SK-N-MC (cell line): ENCODE measurements around the gene PER2.
A peak's percentile ranks its signal among the peaks of the same experiment; 100 is the strongest.

Experiments
- DNase-seq: peaks from one replicate; pipeline ENCODE4 v3.0.0-alpha.2; 2011; ENCODE audit warnings: low read depth, low spot score
- H3K27ac ChIP-seq: fragments of 200-600 bp; sonication (generic); 2 replicates; pipeline ENCODE4 v1.5.1; 2016; ENCODE audit warnings: mixed run types
- H3K36me3 ChIP-seq: fragments of 200-600 bp; sonication (generic); 2 replicates; pipeline ENCODE4 v1.6.1; 2017; ENCODE audit warnings: antibody characterized with exemption, low read length, mixed read lengths; ENCODE audit not compliant: insufficient read depth
- H3K4me3 ChIP-seq: fragments of 200-600 bp; sonication (generic); 2 replicates; pipeline ENCODE4 v1.5.1; 2016
- H3K9ac ChIP-seq: fragments of 200-600 bp; sonication (generic); 2 replicates; pipeline ENCODE4 v1.8.0; 2017; ENCODE audit warnings: mixed run types, mixed read lengths; ENCODE audit not compliant: insufficient read length
- H3K9me3 ChIP-seq: fragments of 200-600 bp; sonication (generic); 2 replicates; pipeline ENCODE4 v1.6.1; 2017; ENCODE audit warnings: low read depth, mild to moderate bottlenecking, antibody characterized with exemption, low read length, moderate library complexity, mixed read lengths
- EZH2 ChIP-seq: fragments of 200-600 bp; sonication (generic); IDR thresholded peaks from one replicate; pipeline ENCODE4 v1.6.1; 2017; ENCODE audit warnings: antibody characterized with exemption
- FOXP2 ChIP-seq: optimal IDR thresholded peaks from 2 replicates; pipeline ENCODE3; 2011; ENCODE audit warnings: mild to moderate bottlenecking, moderate library complexity; ENCODE audit not compliant: insufficient read depth; ENCODE audit errors: extremely low read length, control extremely low read depth
- POLR2AphosphoS5 ChIP-seq: IDR thresholded peaks from 2 replicates; pipeline ENCODE4 v1.6.1; 2012; ENCODE audit warnings: mild to moderate bottlenecking, low read depth, low read length, borderline replicate concordance

Gene PER2

DNA sequence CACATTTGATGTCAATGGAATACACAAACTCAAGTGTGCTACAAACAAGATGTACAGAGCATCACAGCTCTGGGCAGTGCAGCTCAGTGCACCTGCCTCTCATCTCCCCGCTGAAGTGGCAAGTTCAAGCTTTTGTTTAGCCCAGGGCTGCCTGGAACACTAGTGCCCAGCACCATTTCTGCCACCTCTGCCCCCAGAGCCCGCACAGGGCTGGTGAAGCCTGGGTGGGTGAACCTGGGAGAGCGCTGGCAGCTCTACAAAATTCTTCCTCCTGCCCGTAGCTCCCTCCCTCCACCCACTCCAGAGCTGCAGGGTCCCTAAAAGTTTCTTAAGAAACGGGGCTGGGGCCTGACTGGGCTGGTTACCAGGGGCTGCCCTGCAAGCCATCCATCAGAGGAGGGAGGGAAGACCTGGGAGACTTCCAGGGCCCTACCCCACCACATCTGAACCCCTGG is 50.1 kb downstream of the PER2 start:
- no peak for DNase-seq
- H3K4me3 ChIP-seq: peak overlapping the region; percentile 90
- TF ChIP-seq FOXP2: no peak
- TF ChIP-seq POLR2AphosphoS5: no peak
- H3K36me3 ChIP-seq: no peaks in the 10 kb centered on the region
- peak overlapping the region; percentile 53 for H3K9ac ChIP-seq
- no peaks in the 10 kb centered on the region for H3K9me3 ChIP-seq
- no peak overlapping the region for H3K27ac ChIP-seq

DNA sequence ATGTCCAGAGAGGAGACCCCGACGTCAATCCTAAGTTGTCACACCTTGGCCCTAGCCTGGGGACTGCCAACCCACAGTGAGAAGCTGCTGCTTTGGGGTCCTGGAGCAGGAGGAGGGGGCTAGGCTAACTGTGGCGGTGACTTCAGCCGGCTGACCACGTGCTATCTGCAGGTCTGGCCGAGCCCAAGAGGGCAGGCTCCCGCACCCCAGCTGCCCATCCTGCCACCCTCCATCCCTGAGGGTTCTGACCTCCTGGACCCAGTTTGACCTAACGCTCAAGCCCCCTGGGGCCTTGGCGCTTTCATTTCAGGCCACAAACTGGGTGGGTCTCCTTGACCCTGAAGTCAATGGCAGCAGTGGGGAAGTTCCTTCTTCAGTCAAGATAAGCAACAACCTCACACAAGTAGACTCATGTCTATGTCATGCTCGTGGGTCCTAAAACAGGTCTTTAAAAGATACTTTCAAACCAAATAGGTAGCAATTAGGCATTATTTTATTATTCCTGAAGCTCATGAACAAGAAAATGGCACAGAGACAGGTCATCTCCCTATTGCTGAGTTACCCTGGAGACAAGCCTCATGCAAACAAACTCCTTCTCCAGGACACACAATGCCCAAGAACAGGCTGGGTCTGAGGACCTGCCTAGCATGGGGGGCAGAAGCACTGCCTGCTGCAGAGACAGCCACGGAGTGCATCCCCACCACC is 50.8 kb downstream of the PER2 start:
- Histone ChIP-seq H3K27ac (no peak overlapping the region), H3K9me3 (no peaks in the 10 kb centered on the region), H3K9ac (no peak overlapping the region), H3K36me3 (no peaks in the 10 kb centered on the region), H3K4me3 (peak overlapping the region; percentile 90; the same call in 1 of the 2 replicates)
- TF ChIP-seq POLR2AphosphoS5: no peak
- no peak for TF ChIP-seq EZH2
- no peak for TF ChIP-seq FOXP2
- DNase-seq: no peak

DNA sequence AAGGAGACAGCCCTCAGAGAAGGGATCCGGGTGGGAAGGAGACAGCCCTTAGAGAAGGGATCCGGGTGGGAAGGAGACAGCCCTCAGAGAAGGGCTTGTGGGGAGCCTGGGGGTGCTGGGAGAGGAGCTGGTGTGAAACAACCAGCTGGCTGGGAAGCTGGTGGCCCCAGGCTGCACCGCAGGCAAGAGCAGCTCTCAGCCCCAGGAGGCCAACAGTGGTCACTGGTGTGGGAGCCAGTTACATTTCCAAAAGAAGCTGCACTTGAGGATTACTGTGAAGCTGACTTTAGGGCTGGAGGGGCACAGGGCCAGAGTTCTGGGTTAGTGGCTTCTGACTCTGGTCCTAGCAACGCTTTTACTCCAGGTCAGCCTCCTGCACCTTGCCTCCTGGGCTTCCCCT is 51.8 kb downstream of the PER2 start:
- Histone ChIP-seq H3K9ac (no peak overlapping the region), H3K4me3 (no peak overlapping the region), H3K9me3 (no peaks in the 10 kb centered on the region), H3K36me3 (no peaks in the 10 kb centered on the region), H3K27ac (no peak overlapping the region)
- DNase-seq: no peak
- no peak for TF ChIP-seq POLR2AphosphoS5
- TF ChIP-seq FOXP2: no peak
- no peak for TF ChIP-seq EZH2

- no peak for DNase-seq
- Histone ChIP-seq H3K9ac (no peak overlapping the region), H3K27ac (no peak overlapping the region), H3K9me3 (no peaks in the 10 kb centered on the region), H3K36me3 (no peaks in the 10 kb centered on the region), H3K4me3 (no peak overlapping the region)
- TF ChIP-seq FOXP2 (no peak), EZH2 (no peak), POLR2AphosphoS5 (no peak)
These were observed 52.6 kb downstream of the PER2 start for GRCh38 chr2:238235856-238236255.

DNA sequence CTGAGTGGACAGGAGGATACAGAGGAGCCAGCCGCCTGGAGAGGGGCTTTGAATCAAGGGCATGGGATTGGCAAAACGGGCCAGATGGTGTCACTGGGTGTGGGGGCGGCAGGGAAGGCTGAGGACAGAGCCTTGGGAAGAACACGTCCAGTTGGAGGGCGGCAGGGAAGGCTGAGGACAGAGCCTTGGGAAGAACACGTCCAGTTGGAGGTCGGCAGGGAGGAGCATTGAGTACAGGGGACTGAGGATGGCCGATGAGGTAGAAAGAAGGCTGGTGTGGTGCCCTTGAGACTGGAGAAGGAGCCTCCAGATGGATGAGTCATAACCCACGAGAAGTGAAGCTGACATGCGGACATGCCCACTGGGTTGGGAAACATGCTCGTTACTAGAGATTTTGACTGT is 53.1 kb downstream of the PER2 start:
- Histone ChIP-seq H3K27ac (no peak overlapping the region), H3K36me3 (no peaks in the 10 kb centered on the region), H3K4me3 (no peak overlapping the region), H3K9ac (no peak overlapping the region), H3K9me3 (no peaks in the 10 kb centered on the region)
- no peak for DNase-seq
- TF ChIP-seq POLR2AphosphoS5: no peak
- no peak for TF ChIP-seq FOXP2
- TF ChIP-seq EZH2: no peak

- Histone ChIP-seq H3K9me3 (no peaks in the 10 kb centered on the region), H3K36me3 (no peaks in the 10 kb centered on the region), H3K9ac (no peak overlapping the region), H3K4me3 (no peak overlapping the region), H3K27ac (no peak overlapping the region)
- no peak for DNase-seq
- TF ChIP-seq FOXP2 (no peak), POLR2AphosphoS5 (no peak), EZH2 (no peak)
These were observed 54.8 kb downstream of the PER2 start for GRCh38 chr2:238233625-238234024.

GRCh38 chr2:238231809-238232208 is 56.6 kb downstream of the PER2 start:
- no peak overlapping the region for H3K4me3 ChIP-seq
- no peak for DNase-seq
- no peak overlapping the region for H3K27ac ChIP-seq
- H3K36me3 ChIP-seq: no peaks in the 10 kb centered on the region
- no peak overlapping the region for H3K9ac ChIP-seq
- TF ChIP-seq EZH2 (no peak), POLR2AphosphoS5 (no peak), FOXP2 (no peak)
- no peaks in the 10 kb centered on the region for H3K9me3 ChIP-seq

GRCh38 chr2:238231251-238231793 is 57.1 kb downstream of the PER2 start:
- Histone ChIP-seq H3K27ac (no peak overlapping the region), H3K4me3 (no peak overlapping the region), H3K9me3 (no peaks in the 10 kb centered on the region), H3K36me3 (no peaks in the 10 kb centered on the region), H3K9ac (no peak overlapping the region)
- no peak for TF ChIP-seq POLR2AphosphoS5
- no peak for DNase-seq

DNA sequence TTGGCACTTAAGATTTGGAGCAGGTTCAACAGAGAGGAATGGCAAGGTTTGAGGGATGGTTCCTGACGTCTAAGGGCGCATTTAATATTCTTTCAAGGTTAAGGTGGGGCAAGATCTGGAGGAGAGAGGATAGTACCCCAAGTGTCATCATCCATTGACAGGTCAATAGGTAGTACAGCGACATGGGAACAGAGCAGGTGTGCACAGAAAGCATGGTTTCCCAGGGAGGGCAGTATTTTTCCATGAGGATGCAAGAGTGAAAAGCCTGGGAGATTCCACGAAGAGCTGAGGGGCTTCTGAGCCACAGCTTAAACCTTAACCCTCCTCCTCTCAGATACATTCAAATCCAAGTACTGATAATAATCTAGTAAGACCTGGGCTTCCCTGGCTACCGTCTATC is 57.7 kb downstream of the PER2 start:
- Histone ChIP-seq H3K9ac (no peak overlapping the region), H3K4me3 (no peak overlapping the region), H3K9me3 (no peaks in the 10 kb centered on the region), H3K36me3 (no peaks in the 10 kb centered on the region), H3K27ac (no peak overlapping the region)
- TF ChIP-seq EZH2 (no peak), POLR2AphosphoS5 (no peak), FOXP2 (no peak)
- DNase-seq: no peak
